ENCODE results near the gene TMEM181.

DNA sequence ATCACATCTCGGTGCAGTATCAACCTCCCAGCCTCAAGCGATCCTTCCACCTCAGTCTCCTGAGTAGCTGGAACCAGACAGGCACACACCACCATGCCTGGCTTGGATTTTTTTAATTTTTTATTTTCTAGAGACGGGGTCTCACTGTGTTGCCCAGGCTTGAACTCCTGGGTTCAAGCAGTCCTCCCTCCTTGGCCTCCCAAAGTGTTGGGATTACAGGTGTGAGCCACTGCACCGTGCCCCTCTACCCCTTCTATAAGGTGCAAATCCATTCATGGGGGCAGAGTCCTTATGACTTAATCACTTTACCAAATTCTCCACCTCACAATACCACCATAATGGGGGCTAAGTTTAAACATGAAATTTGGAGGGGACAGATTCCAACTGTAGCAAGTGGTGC, 37.7 kb downstream of the TMEM181 start:
- TF ChIP-seq CTCF (conservative IDR thresholded peaks at IDR 0.05) = no peak
- TF ChIP-seq EZH2 (IDR thresholded peaks at IDR 0.05; ENCODE audit: low read depth) = no peak

Measured in PC-9 (cell line).